ENCODE data around the gene RFC1.
"Not testable (repeated sequence)": the region's sequence is repeated elsewhere in the genome, so short reads cannot be mapped to it uniquely, and the experiment has no call there.

The RFC1 gene

GRCh38 chr4:39365830-39366771 is at the start of gene RFC1:
RFC1 (minus strand) TSS chr4:39366362; CDS start chr4:39366241, 121 bp downstream.
- DNase-seq (ENCODE audit: low read depth): peak; percentile 96

DNA sequence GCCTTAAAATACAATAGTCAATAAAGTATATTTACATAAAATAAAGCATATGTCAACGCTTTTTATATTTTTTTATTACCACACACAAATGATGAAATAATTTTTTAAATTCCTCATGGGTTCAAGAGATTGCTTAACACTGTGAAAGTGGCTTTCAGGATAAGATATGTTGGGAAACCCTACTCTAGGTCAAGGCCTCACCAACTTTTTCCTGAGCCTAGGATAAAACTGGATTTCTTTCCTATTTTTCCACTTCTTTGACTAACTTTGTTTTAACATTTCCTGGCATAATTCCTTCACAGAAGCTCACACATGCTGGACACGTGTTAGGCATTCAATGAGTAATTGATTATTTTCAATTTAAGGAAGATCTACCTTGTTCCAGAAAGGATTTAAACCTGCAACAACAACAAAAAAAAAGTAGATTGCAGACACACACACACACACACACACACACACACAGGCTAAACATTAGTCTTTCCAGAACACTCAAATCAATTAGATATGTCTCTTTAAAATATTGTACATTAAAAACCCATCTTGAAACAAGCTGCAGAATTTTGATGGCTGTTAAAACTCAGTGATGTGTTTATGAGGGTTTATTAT is 49.6 kb upstream of the RFC1 start:
- DNase-seq (ENCODE audit: low read depth): no peak

GRCh38 chr4:39411561-39411960 is 45.4 kb upstream of the RFC1 start:
- DNase-seq (ENCODE audit: low read depth): not testable (repeated sequence)

DNA sequence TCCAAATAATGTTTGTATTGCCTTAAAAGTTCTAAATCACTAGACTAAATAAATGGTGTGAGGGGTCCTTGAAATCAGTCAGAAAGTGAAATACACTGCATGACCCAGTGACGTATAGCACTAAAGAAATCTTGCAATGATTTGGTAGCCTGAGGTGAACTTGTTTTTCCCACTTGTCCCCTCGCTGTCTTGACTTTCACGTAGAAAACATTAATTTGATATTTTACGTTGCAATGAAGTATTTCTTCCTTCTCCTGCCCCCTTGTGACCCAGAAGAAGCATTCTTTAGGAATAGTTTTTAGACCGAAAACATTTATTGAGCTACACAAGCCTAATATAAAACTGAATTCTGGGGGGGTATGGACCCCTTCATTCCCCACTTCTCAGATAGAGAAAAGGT is 44.3 kb upstream of the RFC1 start:
- DNase-seq (ENCODE audit: low read depth): no peak

GRCh38 chr4:39407584-39407885 is 41.4 kb upstream of the RFC1 start:
- no peak for DNase-seq (ENCODE audit: low read depth)

GRCh38 chr4:39406763-39407583 is 40.8 kb upstream of the RFC1 start, which contains the start of gene KLB:
KLB (plus strand) TSS chr4:39406930; CDS start chr4:39406950, 20 bp downstream.
- DNase-seq (ENCODE audit: low read depth): no peak

GRCh38 chr4:39401640-39402039 is 35.5 kb upstream of the RFC1 start:
- not testable (repeated sequence) for DNase-seq (ENCODE audit: low read depth)

GRCh38 chr4:39394706-39395105 is 28.5 kb upstream of the RFC1 start:
- DNase-seq (ENCODE audit: low read depth): no peak

- no peak for DNase-seq (ENCODE audit: low read depth)
Observed at GRCh38 chr4:39390603-39391002, 24.4 kb upstream of the RFC1 start.

DNA sequence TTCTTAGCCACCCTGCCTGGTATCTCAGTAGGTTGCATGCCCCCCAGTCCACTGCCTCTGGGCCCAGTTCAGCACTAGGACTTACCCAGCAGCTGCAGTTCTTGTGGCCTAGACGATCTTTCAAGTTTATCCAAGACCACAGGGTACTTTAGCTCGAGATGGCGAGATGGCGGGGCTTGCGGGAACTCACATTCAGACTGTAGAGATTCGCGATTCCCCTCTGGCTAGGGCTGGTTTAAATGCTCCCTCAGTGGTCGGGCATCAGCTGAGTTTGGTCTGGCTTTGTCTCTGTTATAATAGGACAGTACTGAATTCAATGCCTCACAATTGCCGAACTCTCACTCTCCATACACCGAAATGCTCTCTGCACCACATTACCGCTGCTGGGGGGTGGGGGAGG is 18.4 kb upstream of the RFC1 start:
- DNase-seq (ENCODE audit: low read depth): no peak

DNA sequence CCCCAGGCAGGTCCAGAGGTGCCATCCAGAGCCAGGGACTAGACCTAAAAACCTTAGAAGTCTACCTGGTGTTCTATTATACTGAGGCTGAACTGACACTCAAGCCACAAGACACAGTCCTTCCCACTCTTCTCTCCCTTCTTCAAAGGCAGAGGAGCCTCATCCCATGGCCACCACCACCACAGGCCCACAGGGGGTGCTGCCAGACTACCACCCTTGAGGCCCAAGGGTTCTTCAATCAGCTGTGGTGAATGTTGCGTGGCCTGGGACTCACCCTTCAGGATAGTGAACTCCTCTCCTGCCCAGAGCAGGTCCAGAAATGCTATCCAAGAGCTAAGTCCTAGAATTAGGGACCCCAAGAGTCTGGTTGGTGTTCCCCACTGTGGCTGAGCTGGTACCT is 17.5 kb upstream of the RFC1 start:
- no peak for DNase-seq (ENCODE audit: low read depth)

GRCh38 chr4:39375478-39375877 is 9.3 kb upstream of the RFC1 start:
- no peak for DNase-seq (ENCODE audit: low read depth)

GRCh38 chr4:39371209-39371608 is 5.0 kb upstream of the RFC1 start:
- DNase-seq (ENCODE audit: low read depth): not testable (repeated sequence)

DNA sequence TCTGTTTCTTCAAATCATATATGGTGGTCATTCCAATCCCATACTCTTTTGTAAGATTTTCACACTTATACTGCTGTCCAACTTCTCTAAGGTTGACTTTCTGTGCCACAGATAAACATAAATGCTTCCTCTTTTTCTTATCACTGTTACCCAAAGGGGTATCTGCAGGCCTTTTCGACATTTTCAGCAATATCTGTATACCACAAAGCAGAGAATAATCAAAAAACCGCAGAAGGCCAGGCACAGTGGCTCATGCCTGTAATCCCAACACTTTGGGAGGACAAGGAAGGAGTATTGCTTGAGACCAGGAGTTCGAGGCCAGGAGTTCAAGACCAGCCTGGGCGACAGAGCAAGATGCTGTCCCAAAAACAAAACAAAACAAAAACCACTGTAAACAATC is 3.1 kb upstream of the RFC1 start:
- no peak for DNase-seq (ENCODE audit: low read depth)

DNA sequence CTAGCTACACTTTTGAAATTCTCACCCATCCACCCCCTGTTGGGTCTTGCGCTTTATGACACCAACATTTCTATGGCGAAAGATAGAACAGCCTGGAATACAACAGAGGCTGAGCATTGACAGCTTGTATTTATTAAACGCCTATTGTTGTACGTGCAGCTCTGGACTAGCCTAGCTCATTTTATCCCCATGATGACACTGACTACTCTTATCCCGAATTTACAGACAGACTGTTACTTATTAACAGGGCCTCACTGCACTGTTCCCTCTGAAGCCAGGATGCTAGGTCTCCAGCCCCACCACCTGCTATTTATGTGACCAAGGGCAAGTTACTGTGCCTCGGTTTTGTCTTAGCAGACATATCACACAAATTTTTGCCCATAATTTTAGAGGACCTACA is 1.0 kb upstream of the RFC1 start:
- DNase-seq (ENCODE audit: low read depth): no peak

- no peak for DNase-seq (ENCODE audit: low read depth)
Observed at GRCh38 chr4:39365360-39365759, 802 bp downstream of the RFC1 start.

DNA sequence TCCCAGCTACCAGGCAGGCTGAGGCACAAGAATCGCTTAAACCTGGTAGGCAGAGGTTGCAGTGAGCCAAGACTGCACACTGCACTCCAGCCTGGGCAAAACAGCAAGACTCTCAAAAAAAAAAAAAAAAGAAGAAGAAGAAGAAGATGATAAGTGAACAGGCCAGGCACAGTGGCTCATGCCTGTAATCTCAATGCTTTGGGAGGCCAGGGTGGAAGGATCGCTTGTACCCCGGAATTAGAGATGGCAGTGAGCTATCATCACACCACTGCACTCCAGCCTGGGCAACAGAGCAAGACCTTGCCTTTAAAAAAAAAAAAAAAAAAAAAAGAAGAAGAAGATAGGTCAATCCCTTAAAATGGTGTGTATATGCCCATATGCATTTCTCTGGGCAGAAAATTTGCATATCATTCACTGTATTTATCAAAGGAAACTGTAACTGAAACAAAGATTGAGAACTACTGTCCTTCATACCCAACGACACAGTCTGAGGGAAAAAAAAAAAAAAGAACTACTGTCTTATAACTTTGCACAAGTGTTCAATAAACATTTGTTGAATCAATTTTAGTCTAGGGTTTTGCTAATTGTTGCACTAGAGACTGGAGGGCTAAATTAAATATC is 2.3 kb downstream of the RFC1 start:
- DNase-seq (ENCODE audit: low read depth): no peak

DNA sequence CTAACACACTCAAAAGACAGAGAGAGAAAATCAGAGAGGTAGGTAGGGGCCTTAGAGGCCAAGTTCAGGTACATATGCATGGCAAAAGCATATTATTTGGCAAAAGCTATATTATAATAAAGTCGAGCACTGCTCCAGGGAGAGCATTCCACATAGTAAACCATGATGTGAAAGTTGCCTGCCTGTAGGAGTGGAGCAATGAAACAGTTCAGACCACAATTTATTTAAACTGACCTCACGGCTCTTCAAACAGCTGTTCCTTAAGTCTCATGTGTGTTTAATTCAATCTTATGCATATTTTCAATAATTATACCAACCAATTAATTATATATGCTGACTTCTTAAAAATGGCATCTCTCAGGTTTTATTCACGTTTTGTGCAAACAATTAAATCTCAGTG is 3.3 kb downstream of the RFC1 start:
- DNase-seq (ENCODE audit: low read depth): no peak

DNA sequence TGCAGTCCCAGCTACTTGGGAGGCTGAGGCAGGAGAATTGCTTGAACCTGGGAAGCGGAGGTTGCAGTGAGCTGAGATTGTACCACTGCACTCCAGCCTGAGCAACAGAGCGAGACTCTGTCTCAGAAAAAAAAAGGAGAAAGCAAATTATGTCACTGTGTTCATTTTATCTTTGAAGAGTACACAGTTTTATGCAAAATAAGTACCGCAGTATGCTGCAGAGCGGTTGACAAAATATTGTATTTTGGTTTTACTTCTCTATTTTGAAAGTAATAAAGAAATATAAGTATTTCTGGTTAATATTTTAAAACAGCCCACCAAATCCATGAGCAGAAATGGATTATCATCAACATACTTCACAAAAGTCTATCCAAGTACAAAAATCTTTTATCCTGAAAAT is 5.6 kb downstream of the RFC1 start:
- DNase-seq (ENCODE audit: low read depth): not testable (repeated sequence)

DNA sequence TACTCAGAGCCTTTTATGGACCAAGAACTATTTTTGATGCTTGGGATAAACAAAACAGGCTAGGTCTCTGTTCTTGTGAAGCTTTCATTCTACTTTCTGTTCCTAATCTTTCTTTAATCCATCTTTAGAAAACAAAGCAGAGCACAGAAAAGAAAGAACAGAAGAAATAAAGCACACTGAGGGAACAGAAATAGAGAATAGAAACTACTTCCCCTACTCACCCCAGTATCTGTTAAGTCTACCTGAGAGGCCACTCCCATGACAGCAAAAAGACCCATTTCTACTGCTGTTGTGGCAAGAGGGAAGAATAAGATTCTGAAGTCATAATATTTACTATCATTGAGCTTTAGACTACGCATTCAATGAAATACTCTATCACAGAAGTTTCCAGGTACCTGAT is 9.2 kb downstream of the RFC1 start:
- DNase-seq (ENCODE audit: low read depth): no peak

DNA sequence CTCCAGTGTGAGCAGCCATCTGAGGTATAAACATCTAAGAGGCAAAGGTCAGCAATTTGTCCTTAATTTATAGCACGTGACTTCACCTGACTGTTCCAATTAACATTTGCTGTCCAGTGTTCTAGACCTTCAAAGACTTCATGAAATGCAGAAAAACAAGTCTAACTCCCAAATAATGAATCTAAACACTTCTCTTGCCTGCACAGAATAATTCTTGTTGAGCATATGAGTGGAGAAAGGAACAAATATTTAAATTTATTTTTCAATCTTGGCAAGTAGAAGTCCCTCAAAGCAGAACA is 12.0 kb downstream of the RFC1 start:
- no peak for DNase-seq (ENCODE audit: low read depth)

GRCh38 chr4:39353478-39354253 is 12.5 kb downstream of the RFC1 start:
- DNase-seq (ENCODE audit: low read depth): no peak

Data from stimulated activated CD8-positive, alpha-beta memory T cell treated with anti-CD3 and anti-CD28 coated beads, Interleukin-15, amount 100 ng/mL, for 1 hour (primary cell).